Astrocyte (in vitro differentiated cells and primary cell): ENCODE data around the gene SLC17A3. TPM values are rescaled to one million over a fixed set of nuclear protein-coding genes. Genes with fewer than 3 reads are reported as not detected.

ENCODE experiments used
- DNase-seq: peaks from one replicate; pipeline ENCODE4 v3.0.0-alpha.2; 2010; ENCODE audit warnings: low read depth
- FAIRE-seq: peaks from 2 replicates; lab custom pipeline; 2011; peaks lifted over from hg19 to GRCh38; lab: Jason Lieb, UNC
- H2AFZ ChIP-seq: 2 replicates; pipeline ENCODE4 v1.6.0; 2012; ENCODE audit warnings: low read depth, low read length, inconsistent platforms
- H3K27ac ChIP-seq: 2 replicates; pipeline ENCODE4 v1.5.1; 2011; ENCODE audit warnings: low read depth, low read length, inconsistent platforms
- H3K27me3 ChIP-seq: 2 replicates; pipeline ENCODE4 v1.6.0; 2011; ENCODE audit warnings: low read length, inconsistent platforms; ENCODE audit not compliant: insufficient read depth
- H3K36me3 ChIP-seq: 2 replicates; pipeline ENCODE4 v1.5.1; 2011; ENCODE audit warnings: low read length, inconsistent platforms; ENCODE audit not compliant: insufficient read depth
- H3K4me1 ChIP-seq: 2 replicates; pipeline ENCODE4 v1.5.1; 2011; ENCODE audit warnings: low read length, inconsistent platforms; ENCODE audit not compliant: insufficient read depth
- H3K4me2 ChIP-seq: 2 replicates; pipeline ENCODE4 v1.6.0; 2012; ENCODE audit warnings: low read length, inconsistent platforms
- H3K4me3 ChIP-seq: 2 replicates; pipeline ENCODE4 v1.5.1; 2011; ENCODE audit warnings: low read depth, mild to moderate bottlenecking, low read length, inconsistent platforms; ENCODE audit not compliant: insufficient read depth
- H3K79me2 ChIP-seq: 2 replicates; pipeline ENCODE4 v1.6.0; 2012; ENCODE audit warnings: mild to moderate bottlenecking, low read length, inconsistent platforms; ENCODE audit not compliant: insufficient read depth
- H3K9ac ChIP-seq: 2 replicates; pipeline ENCODE4 v1.6.0; 2012; ENCODE audit warnings: mild to moderate bottlenecking, low read length, inconsistent platforms
- H3K9me3 ChIP-seq: 2 replicates; pipeline ENCODE4 v1.5.1; 2012; ENCODE audit warnings: low read depth, mild to moderate bottlenecking, low read length, inconsistent platforms; ENCODE audit not compliant: insufficient read depth
- H4K20me1 ChIP-seq: 2 replicates; pipeline ENCODE4 v1.6.0; 2012; ENCODE audit warnings: low read length, inconsistent platforms; ENCODE audit not compliant: insufficient read depth
- H3K27ac Mint-ChIP-seq: one replicate; pipeline ENCODE4 v1.8.0; 2021; ENCODE audit warnings: mild to moderate bottlenecking, mixed read lengths; ENCODE audit not compliant: unreplicated experiment
- H3K27me3 Mint-ChIP-seq: one replicate; pipeline ENCODE4 v1.8.0; 2021; ENCODE audit warnings: low read depth, mixed read lengths; ENCODE audit not compliant: unreplicated experiment
- H3K36me3 Mint-ChIP-seq: one replicate; pipeline ENCODE4 v1.8.0; 2021; ENCODE audit warnings: low read depth, mixed read lengths; ENCODE audit not compliant: unreplicated experiment
- H3K4me1 Mint-ChIP-seq: one replicate; pipeline ENCODE4 v1.8.0; 2021; ENCODE audit warnings: low read depth, mixed read lengths; ENCODE audit not compliant: unreplicated experiment
- H3K4me3 Mint-ChIP-seq: one replicate; pipeline ENCODE4 v1.8.0; 2021; ENCODE audit warnings: mild to moderate bottlenecking, moderate library complexity, mixed read lengths; ENCODE audit not compliant: unreplicated experiment
- H3K9me3 Mint-ChIP-seq: one replicate; pipeline ENCODE4 v1.8.0; 2021; ENCODE audit warnings: mild to moderate bottlenecking, mixed read lengths; ENCODE audit not compliant: unreplicated experiment
- EZH2 ChIP-seq: IDR thresholded peaks from 2 replicates; pipeline ENCODE4 v1.6.1; 2012; ENCODE audit warnings: mild to moderate bottlenecking, low read length, inconsistent platforms; ENCODE audit not compliant: insufficient read depth
- total RNA-seq: library from RNA; stranded (reverse); gene quantifications from 2 replicates; pipeline ENCODE4 v1.2.1, GENCODE V29; 2021
- TF ChIP-seq, protein P1 (sequence below): IDR thresholded peaks from 2 replicates; pipeline ENCODE4 v1.5.1; 2011; ENCODE audit warnings: low read depth, mild to moderate bottlenecking, inconsistent platforms, low read length, moderate library complexity; ENCODE audit not compliant: insufficient read depth

Gene SLC17A3
- total RNA-seq, 1 donor from 2014 or later = not detected

DNA sequence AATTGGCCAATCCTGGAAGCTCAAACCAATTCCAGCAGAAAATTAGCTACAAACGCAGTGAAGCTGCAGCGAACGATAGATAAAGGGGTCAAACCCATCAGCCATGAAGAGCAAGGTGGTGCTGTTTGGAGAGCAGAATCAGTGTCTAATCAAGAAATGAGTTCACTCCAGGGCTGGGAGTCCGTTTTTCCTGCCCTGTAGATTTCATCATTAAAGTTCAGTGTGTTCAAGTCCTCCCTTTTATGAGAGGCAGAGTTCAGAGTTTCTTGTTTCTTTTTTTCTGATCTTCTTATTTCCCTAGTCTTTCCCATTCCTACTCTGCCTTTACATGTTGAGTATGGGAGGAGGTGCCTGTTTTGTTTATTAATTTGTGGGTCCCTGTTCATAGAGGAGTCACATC lies 72.6 kb downstream of the SLC17A3 start:
- Histone ChIP-seq H2AFZ (no peak overlapping the region), H3K36me3 (no peaks in the 10 kb centered on the region), H3K27me3 (no peaks in the 10 kb centered on the region), H3K9me3 (no peaks in the 10 kb centered on the region), H4K20me1 (no peaks in the 10 kb centered on the region), H3K4me3 (no peak overlapping the region), H3K4me1 (no peaks in the 10 kb centered on the region), H3K9ac (no peak overlapping the region), H3K79me2 (no peaks in the 10 kb centered on the region), H3K27ac (no peak overlapping the region), H3K4me2 (no peak overlapping the region)
- Mint-ChIP-seq H3K27me3 (no peaks in the 10 kb centered on the region), H3K4me1 (no peaks in the 10 kb centered on the region), H3K36me3 (no peaks in the 10 kb centered on the region), H3K27ac (no peak overlapping the region), H3K9me3 (no peaks in the 10 kb centered on the region), H3K4me3 (no peak overlapping the region)
- no peak for DNase-seq
- no peak for FAIRE-seq
- TF ChIP-seq, protein P1, sequence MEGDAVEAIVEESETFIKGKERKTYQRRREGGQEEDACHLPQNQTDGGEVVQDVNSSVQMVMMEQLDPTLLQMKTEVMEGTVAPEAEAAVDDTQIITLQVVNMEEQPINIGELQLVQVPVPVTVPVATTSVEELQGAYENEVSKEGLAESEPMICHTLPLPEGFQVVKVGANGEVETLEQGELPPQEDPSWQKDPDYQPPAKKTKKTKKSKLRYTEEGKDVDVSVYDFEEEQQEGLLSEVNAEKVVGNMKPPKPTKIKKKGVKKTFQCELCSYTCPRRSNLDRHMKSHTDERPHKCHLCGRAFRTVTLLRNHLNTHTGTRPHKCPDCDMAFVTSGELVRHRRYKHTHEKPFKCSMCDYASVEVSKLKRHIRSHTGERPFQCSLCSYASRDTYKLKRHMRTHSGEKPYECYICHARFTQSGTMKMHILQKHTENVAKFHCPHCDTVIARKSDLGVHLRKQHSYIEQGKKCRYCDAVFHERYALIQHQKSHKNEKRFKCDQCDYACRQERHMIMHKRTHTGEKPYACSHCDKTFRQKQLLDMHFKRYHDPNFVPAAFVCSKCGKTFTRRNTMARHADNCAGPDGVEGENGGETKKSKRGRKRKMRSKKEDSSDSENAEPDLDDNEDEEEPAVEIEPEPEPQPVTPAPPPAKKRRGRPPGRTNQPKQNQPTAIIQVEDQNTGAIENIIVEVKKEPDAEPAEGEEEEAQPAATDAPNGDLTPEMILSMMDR = no peak
- no peak for TF ChIP-seq EZH2

Other genes with a start within 250 kb of the SLC17A3 start
- gene SCGN, start 222.0 kb downstream of the SLC17A3 start, total RNA-seq = not detected in 2 replicates
- not detected in 2 replicates for gene SLC17A4, start 119.5 kb downstream of the SLC17A3 start, total RNA-seq
- not detected in 2 replicates for gene SLC17A1, start 42.2 kb downstream of the SLC17A3 start, total RNA-seq
- gene SLC17A2, start 56.4 kb upstream of the SLC17A3 start, total RNA-seq = not detected in 2 replicates
- gene TRIM38, start 88.6 kb upstream of the SLC17A3 start, total RNA-seq = 6.8 and 8.4 TPM in 2 replicates
- gene HFE, start 213.2 kb upstream of the SLC17A3 start, total RNA-seq = 5.7 and 7.7 TPM in 2 replicates